DMS153 (cell line): ENCODE measurements around the gene CBLC.

Experiments
- DNase-seq: peaks from one replicate; lab custom pipeline; 2025; lab: John Stamatoyannopoulos, UW

The CBLC gene

GRCh38 chr19:44746946-44747738, 30.5 kb upstream of the CBLC start:
- DNase-seq = peak; percentile 56

DNA sequence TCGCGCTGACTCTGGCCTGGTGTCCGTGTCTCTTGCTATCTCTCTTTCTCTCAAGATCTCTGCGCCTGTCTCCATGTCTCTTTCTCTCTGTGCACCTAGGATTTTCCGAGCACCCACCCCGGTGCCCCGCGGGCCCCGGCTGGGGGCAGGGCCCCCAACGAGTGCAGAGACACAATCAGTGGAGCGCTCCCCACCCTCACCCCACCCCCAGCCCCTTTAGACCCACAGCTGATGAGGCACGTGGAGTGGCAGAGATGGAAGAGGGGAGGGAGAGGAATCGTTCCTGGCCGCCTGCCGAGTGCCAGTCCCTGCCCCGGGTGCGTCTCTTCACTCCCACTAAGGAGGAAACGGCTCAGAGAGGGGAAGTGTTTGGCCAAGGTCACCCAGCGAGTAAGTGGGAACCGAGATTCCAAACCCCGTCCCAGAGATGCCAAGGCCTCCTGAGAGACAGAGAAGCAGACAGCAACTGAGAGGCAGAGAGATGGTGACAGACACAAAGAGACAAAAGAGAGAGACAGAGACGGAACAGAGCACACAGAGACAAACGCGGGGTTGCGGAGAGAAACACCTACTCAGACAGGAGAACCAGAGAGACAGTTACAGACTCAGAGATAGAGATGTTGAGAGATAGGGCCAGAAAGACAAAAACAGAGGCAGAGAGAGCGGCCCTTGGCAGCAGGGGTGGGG, 29.8 kb upstream of the CBLC start:
- no peak for DNase-seq

DNA sequence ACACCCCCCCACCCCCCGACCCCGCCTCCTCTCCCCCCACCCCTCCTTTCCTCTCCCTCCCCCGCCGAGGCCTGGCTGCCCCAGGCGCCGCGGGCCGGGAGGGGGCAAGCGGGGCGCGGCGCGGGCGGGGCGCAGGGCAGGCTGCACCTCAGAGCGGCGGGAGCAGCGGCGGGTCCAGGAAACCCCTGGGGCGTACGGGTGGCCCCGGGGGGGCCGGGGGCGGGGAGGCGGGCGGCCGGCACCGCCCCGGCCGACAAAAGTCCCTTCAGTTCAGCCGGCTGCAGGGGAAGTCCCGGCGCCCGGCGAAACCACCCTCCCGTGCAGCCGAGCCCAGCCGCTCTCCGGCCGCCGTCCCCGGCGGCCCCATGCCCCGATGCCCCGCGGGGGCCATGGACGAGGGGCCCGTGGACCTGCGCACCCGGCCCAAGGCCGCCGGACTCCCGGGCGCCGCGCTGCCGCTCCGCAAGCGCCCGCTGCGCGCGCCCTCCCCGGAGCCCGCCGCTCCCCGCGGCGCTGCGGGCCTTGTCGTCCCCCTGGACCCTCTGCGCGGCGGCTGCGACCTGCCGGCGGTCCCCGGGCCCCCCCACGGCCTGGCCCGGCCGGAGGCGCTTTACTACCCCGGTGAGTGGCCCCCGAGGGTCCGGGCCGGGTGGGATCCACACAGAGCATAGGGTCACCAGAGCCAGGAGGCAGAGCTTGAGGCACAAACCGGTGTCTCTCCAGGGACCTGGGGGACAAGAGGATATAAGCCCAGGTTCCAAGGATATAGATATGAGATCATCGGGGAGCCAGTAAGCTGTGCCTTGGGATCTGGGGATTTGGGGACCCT, 29.1 kb upstream of the CBLC start, which contains the start of gene BCL3:
Gene BCL3, plus strand, starts transcription at position 283 of the 829 bp plus-strand sequence. Its CDS starts 83 bp downstream, at position 366.
- DNase-seq = no peak

DNA sequence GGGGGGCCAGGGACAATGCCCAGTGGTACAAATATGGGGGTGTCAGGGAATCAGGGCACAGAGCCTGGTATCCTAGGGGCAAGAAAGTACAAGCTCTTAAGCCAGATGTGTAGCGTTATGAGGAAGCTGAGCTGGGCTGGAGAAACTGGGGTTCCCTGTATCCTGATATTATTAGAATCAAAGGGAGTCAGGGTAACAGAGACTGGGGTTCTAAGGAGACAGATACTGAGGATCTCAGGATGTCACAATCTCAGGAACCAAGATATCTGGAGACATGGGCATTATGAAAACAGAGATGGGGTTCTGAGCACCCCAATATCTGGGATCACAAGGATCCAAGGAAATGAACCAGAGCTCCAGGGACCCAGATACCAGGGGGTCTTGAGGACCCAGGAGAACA, 28.4 kb upstream of the CBLC start:
- DNase-seq = no peak

DNA sequence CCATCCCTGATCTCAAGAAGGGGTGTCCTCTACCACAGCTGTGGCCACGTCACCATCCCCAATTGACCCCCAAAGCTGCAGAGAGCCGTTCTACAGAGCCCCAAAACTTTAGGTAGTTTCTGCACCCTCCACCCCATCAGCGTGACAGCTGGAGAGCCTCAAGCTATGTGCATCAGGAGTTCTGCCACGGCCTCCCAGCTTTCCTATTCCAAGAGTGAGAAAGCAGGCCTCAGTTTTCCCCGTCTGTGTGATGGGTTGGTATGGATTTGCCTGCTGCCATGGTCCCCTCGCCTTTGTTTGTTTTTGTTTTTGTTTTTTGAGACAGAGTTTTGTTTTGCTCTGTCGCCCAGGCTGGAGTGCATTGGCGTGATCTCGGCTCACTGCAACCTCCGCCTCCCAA, 27.7 kb upstream of the CBLC start:
- no peak for DNase-seq

DNA sequence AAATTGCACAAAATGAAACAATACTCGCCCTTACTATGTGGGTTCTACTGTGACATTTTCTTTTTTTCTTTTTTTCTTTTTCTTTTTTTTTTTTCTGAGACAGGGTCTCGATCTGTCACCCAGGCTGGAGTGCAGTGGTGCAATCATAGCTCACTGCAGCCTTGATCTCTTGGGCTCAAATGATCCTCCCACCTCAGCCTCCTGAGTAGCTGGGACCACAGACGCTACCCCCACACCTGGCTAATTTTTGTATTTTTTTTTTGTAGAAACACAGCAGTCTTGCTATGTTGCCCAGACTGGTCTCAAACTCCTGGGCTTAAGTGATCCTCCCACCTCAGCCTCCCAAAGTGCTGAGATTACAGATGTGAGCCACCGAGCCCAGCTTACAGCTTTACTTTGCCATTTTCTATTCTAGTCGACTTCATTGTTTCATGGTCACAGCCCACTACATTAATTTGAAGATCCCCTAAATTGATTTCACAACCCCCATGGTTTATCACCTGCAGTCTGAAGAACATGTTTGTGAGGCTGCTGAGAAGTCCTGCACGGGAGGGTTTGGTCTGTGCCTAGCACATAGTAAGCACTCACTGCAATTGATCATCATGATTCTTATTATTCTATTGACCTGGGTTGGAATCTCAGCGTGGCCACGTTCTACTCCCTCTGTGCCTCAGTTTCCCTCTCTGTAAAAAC, 25.4 kb upstream of the CBLC start:
- no peak for DNase-seq

- DNase-seq = peak; percentile 88
Measured at GRCh38 chr19:44752816-44753625, 24.7 kb upstream of the CBLC start.

DNA sequence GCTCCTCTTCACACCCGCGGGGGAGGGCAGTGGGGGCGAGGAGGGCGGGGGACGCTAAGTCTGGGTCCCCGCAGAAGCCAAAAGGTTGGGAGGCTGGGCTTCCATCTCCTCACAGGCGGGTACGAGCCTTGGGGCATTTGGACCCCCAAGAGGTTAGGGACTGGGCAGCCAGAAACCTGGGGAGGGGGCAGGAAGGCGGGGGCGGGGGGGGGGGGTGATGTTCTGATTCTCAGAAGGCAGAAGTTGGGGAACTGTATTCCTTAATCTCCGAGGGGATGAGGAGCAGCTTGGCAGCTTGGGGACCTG, 24.1 kb upstream of the CBLC start:
- no peak for DNase-seq

DNA sequence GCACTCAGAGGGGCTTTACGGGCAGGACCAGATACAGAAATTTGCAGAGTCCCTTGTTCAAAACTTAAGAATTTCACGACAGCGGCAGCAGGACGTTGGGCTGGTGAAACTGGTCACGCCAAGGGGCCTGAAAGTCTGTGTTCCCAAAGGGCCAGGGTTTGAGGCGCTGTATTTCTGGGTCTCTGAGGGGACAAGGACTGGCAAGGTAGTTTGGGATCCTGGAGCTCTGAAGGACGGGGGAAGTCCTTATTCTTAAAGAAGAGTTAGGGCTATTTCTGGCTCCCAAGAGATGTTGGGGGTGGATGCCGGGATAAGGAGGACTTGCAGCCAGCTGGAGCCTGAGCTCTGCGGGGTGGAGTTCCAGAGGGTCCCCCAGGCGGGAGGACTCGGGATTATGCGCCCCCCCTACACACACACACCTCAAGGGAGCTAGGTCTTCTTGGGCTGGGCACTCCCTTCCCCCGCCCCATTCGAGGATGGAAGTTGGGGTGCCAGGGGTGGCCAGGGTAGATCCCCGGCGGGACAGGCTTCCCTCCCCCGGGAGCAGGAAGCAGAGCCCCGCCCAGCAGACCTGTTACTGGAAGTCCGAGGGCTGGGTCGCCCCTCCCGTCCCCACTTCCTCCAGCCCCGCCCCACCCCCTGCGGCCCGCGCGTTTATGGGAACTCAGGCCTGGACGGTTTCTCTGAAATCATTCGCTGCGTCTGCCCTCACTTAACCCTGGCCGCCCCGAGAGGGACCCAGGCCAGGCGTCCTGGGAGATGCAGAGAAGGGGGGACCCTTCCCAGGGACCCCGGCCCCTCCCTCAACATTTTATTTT, 23.5 kb upstream of the CBLC start:
- DNase-seq = peak; percentile 68

- no peak for DNase-seq
Measured at GRCh38 chr19:44754750-44755080, 23.0 kb upstream of the CBLC start.

- no peak for DNase-seq
Measured at GRCh38 chr19:44755219-44755618, 22.5 kb upstream of the CBLC start.

DNA sequence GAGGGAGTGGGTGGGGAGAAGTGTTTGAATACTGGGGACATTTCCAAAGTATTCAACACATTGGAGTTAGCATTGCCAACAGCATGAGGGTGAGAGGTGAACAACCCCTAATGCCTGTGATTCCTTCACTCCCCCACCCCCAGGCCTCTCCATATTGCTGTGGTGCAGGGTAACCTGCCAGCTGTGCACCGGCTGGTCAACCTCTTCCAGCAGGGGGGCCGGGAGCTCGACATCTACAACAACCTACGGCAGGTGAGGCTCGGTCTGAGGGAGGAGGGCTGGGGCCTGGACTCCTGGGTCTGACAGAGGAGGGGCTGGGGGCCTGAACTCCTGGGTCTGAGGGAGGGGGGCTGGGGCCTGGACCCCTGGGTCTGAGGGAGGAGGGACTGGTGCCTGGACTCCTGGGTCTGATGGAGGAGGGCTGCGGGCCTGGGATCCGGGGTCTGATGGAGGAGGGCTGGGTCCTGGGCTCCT, 21.6 kb upstream of the CBLC start:
- DNase-seq = no peak

DNA sequence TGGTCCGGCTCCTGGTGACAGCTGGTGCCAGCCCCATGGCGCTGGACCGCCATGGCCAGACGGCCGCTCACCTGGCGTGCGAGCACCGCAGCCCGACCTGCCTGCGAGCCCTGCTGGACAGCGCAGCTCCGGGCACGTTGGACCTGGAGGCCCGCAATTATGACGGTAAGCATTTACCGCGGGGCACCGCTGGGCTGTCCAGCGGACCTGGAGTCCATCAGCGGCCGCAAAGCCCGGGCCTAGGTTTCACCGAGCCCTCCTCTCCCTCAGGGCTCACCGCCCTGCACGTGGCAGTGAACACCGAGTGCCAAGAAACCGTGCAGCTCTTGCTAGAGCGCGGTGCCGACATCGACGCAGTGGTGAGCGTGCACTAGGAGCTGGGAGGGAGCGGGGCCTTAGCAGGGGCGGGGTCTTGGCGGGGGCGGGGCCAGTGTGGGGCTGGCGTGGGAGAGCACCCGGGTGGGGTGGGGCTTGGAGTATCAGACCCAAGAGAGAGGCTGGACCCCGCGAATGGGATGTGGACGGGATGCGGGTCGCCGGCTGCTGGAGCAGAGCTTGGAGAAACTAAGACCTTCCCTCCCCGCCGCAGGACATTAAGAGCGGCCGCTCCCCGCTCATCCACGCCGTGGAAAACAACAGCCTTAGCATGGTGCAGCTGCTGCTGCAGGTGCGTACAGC, 20.5 kb upstream of the CBLC start:
- no peak for DNase-seq

DNA sequence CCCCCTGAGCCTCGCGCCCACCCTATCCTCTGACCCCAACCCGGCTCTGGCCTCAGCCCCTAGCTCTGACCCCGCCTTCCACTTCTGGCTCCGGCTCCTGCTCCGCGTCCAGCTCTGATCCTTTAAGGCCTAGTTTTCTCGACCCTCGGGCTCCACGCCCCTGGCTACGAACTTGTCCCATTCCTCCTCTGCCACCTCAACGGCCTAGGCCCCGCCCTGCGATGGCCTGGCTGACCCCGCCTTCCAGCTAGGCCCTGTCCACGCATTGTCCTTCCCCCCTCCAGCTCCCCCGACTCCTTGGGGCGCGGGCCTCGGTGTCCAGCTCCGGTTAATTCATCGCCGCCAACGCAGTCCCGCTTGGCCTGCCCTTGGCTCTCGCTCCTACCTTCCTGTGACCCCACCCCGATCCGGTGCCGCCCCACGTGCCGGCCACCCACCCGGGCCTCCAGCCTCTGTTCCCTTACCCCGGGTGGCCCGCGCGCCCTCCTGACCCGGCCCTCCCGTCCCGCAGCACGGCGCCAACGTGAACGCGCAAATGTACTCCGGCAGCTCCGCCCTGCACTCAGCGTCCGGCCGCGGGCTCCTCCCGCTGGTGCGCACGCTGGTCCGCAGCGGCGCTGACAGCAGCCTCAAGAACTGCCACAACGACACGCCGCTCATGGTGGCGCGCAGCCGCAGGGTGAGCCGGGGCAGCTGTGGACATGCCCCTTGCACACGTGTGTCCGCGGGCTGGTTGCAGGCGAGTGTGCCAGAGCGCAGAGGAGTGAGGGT, 19.8 kb upstream of the CBLC start:
- no peak for DNase-seq

DNA sequence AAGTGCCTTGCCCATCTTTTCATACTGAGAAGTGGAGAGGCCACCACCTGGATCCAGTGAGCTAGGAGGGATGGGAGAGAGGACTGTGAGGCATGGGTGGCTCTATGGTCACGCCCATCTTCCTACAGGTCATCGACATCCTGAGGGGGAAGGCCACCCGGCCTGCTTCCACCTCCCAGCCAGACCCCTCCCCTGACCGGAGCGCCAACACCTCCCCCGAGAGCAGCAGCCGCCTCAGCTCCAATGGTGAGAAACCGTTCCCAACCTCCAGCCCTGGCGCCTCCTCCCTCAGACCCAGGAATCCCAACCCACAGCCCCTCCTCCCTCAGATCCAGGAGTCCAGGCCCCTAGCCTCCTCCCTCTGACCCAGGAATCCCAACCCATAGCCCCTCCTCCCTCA, 19.1 kb upstream of the CBLC start:
- no peak for DNase-seq

- DNase-seq = no peak
Measured at GRCh38 chr19:44759083-44759804, 18.4 kb upstream of the CBLC start.

DNA sequence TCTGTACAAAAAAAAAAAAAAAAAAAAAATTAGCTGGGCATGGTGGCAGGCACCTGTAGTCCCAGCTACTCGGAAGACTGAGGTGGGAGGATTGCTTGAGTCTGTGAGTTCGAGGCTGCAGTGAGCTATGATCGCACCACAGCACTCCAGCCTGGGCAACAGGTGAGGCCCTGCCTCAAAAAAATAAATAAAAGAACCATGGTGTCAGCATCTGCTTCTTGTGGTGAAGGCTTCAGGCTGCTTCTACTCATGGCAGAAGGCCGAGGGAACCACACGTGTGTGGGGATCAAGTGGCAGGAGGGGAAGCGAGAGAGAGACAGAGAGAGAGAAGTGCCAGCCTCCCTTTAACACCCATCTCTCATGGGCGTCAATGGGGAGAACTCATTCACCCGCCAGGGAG, 15.7 kb upstream of the CBLC start:
- DNase-seq = no peak
